ENCODE data around the gene C1orf105. TPM values are rescaled to one million over a fixed set of nuclear protein-coding genes. Genes with fewer than 3 reads are reported as not detected.
A peak's percentile ranks its signal among the peaks of the same experiment; 100 is the strongest.
"Not testable (repeated sequence)": the region's sequence is repeated elsewhere in the genome, so short reads cannot be mapped to it uniquely, and the experiment has no call there.

C1orf105 gene
- total RNA-seq, 2 experiments from 2014 or later: not detected

DNA sequence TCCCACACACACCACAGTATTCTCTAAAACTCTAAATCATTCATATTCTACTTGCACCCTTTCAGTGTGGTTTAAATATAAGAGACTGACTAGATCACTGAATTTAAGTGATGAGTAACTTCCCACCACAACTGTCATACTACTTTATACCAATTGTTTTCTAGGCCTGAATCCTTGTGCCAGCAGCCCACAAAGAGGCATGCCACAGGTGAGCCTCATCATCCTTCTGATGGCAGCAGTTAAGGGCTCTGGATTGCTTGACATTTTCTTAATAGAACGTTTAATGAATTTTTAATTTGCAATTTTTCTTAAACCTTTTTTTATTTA is 9.6 kb downstream of the C1orf105 start:
- peaks cover 5% of the 10 kb centered on the region for H3K36me3 Mint-ChIP-seq
- H3K27me3 Mint-ChIP-seq: no peaks in the 10 kb centered on the region
- intact Hi-C loops (cut with micrococcal nuclease): no loop called here
- H3K27ac Mint-ChIP-seq: no peak overlapping the region
- ChIA-PET POLR2A (no interaction called here), CTCF (interaction anchor here (0.6 to 3.0 kb wide), 18 partner anchors 10 to 427 kb away, joined by 3 to 40 read pairs (median 3); partner anchors contain the start of gene PIGC)
- no peak for DNase-seq
- H3K9me3 Mint-ChIP-seq: peaks cover 5% of the 10 kb centered on the region
- peaks cover 33% of the 10 kb centered on the region for H3K4me1 Mint-ChIP-seq (ENCODE audit: low read depth)
- H3K4me3 Mint-ChIP-seq: no peak overlapping the region

DNA sequence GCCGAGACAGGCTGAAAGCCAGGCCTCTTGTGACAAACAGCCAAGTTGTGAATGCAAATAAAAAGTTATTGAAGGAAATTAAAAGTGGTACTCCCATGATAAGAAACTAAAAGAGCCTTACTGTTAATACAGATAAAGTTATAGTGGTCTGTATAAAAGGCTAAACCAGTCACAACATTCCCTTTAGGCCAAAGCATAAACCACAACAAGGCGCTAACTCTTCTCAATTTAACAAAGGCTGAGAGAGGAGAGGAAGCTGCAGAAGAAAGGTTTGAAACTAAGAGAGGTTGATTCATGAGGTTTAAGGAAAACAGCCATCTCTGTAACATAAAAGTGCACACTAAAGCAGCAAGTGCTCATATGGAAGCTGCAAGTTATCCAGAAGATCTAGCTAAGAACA is 10.7 kb downstream of the C1orf105 start:
- H3K4me1 Mint-ChIP-seq (ENCODE audit: low read depth): peaks cover 33% of the 10 kb centered on the region
- no peak for DNase-seq
- intact Hi-C loops (cut with micrococcal nuclease): no loop called here
- peaks cover 14% of the 10 kb centered on the region for H3K9me3 Mint-ChIP-seq
- peaks cover 10% of the 10 kb centered on the region for H3K36me3 Mint-ChIP-seq
- H3K27ac Mint-ChIP-seq: peak overlapping the region; percentile 55
- no peaks in the 10 kb centered on the region for H3K27me3 Mint-ChIP-seq
- no peak overlapping the region for H3K4me3 Mint-ChIP-seq
- ChIA-PET CTCF (interaction anchor here (0.8 to 2.1 kb wide), 3 partner anchors 10 to 429 kb away, joined by 3 to 13 read pairs (median 3); partner anchors contain the start of gene PIGC), POLR2A (interaction anchor here (1.2 kb wide), 1 partner anchor 157 kb away, joined by 3 read pairs; no protein-coding TSS in a partner anchor)

DNA sequence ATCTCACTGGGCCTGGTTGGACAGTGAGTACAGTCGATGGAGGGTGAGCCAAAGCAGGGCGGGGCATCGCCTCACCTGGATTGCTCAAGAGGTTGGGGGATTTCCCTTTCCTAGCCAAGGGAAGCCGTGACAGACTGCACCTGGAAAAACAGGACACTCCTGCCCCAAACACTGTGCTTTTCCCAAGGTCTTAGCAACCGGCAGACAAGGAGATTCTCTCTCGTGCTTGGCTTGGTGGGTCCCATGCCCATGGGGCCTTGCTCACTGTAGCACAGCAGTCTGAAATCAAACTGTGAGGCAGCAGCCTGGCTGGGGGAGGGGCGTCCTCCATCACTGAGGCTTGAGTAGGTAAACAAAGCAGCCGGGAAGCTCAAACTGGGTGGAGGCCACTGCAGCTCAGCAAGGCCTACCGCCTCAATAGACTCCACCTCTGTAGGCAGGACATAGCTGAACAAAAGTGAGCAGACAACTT is 11.3 kb downstream of the C1orf105 start:
- Mint-ChIP-seq H3K4me1 (ENCODE audit: low read depth) (peaks cover 33% of the 10 kb centered on the region), H3K27me3 (no peaks in the 10 kb centered on the region), H3K36me3 (peaks cover 10% of the 10 kb centered on the region), H3K27ac (no peak overlapping the region), H3K4me3 (no peak overlapping the region), H3K9me3 (peaks cover 15% of the 10 kb centered on the region)
- POLR2A ChIA-PET: interaction anchor here (1.2 kb wide), 1 partner anchor 158 kb away, joined by 3 read pairs; no protein-coding TSS in a partner anchor
- DNase-seq: peak; percentile 34
- CTCF ChIA-PET: interaction anchor here (0.9 to 2.1 kb wide), 3 partner anchors 9 to 12 kb away, joined by 3 to 13 read pairs (median 4); partner anchors contain the start of gene PIGC
- intact Hi-C loops (cut with micrococcal nuclease): no loop called here

DNA sequence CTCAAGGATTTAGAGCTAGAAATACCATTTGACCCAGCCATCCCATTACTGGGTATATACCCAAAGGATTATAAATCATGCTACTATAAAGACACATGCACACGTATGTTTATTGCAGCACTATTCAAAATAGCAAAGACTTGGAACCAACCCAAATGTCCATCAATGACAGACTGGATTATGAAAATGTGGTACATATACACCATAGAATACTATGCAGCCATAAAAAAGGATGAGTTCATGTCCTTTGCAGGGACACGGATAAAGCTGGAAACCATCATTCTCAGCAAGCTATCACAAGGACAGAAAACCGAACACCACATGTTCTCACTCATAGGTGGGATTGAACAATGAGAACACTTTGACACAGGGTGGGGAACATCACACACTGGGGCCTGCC is 16.7 kb downstream of the C1orf105 start:
- peaks cover 18% of the 10 kb centered on the region for H3K9me3 Mint-ChIP-seq
- H3K27me3 Mint-ChIP-seq; DNase-seq; intact Hi-C loops (cut with micrococcal nuclease); POLR2A ChIA-PET; H3K27ac Mint-ChIP-seq; H3K4me3 Mint-ChIP-seq: not testable (repeated sequence)
- H3K4me1 Mint-ChIP-seq (ENCODE audit: low read depth): peaks cover 30% of the 10 kb centered on the region
- CTCF ChIA-PET: interaction anchor here (1.7 kb wide), 1 partner anchor 435 kb away, joined by 4 read pairs; no protein-coding TSS in a partner anchor
- peaks cover 19% of the 10 kb centered on the region for H3K36me3 Mint-ChIP-seq

DNA sequence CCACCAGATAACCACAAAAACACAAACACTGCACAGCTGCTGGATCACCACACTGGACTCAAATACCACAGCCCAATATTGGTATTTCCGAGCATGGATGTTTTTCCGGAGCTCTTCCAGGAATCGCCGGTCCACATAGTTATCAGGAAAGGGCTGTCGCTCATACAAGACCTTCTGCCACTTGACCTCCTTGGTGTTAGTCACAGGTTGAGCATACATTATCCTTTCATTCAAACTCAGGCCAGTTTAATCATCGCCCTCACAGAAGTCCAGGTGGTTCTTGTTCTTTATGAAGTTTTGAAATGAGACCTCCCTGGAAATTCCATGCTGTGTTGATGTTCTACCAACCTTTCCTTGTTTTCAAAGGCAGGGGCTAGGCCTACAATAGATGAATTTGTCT is 21.9 kb downstream of the C1orf105 start:
- Mint-ChIP-seq H3K36me3 (peaks cover 11% of the 10 kb centered on the region), H3K4me3 (no peak overlapping the region), H3K4me1 (ENCODE audit: low read depth) (peaks cover 36% of the 10 kb centered on the region), H3K27ac (no peak overlapping the region), H3K27me3 (no peaks in the 10 kb centered on the region), H3K9me3 (no peaks in the 10 kb centered on the region)
- intact Hi-C loops (cut with micrococcal nuclease): loop anchor here (10.0 kb wide), 1 partner anchor 658 kb away; the partner anchor contains the start of gene METTL13
- ChIA-PET POLR2A (no interaction called here), CTCF (interaction anchor here (1.0 to 2.5 kb wide), 7 partner anchors 11 to 440 kb away, joined by 4 to 13 read pairs (median 5); no protein-coding TSS in a partner anchor)
- no peak for DNase-seq

DNA sequence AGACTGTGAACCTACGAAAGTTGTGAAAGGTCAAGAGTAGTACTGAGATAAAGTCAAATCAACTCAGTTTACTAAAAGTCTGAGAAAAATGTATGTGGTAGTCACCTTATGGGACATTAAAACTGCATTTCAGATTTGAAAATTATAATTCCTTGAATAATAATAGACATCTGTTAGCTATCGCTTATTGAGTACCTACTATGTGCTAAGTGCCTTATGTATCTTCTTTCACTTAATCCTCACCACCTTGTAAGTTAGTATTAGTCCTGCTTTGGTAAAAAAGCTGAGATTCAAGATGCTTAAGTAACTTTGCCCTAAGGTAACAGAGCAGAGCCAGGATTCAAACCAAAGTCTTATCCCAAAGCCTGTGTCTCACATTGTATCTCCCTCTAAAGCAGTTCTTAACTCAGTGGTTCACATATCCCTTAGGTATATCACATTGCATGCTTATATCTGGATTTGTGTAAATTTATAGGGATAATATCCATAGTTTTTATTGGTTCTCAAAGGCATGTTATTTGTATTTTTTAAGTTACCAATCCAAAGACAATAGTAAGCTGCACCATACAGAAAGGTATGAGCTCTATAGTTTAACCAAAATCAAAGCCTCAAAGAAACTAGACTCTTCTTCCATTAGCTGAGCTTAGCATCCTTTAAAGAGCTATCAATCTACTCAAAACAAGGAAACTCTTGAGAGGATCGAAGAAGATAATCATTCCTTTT is 22.5 kb downstream of the C1orf105 start:
- H3K9me3 Mint-ChIP-seq: no peaks in the 10 kb centered on the region
- ChIA-PET CTCF (interaction anchor here (0.7 to 2.5 kb wide), 20 partner anchors 11 to 440 kb away, joined by 3 to 18 read pairs (median 5); no protein-coding TSS in a partner anchor), POLR2A (no interaction called here)
- H3K4me1 Mint-ChIP-seq (ENCODE audit: low read depth): peaks cover 36% of the 10 kb centered on the region
- H3K36me3 Mint-ChIP-seq: peaks cover 11% of the 10 kb centered on the region
- no peak for DNase-seq
- peak overlapping the region; percentile 87 for H3K4me3 Mint-ChIP-seq
- no peaks in the 10 kb centered on the region for H3K27me3 Mint-ChIP-seq
- peak overlapping the region; percentile 83 for H3K27ac Mint-ChIP-seq
- intact Hi-C loops (cut with micrococcal nuclease): loop anchor here (10.0 kb wide), 1 partner anchor 658 kb away; the partner anchor contains the start of gene METTL13

DNA sequence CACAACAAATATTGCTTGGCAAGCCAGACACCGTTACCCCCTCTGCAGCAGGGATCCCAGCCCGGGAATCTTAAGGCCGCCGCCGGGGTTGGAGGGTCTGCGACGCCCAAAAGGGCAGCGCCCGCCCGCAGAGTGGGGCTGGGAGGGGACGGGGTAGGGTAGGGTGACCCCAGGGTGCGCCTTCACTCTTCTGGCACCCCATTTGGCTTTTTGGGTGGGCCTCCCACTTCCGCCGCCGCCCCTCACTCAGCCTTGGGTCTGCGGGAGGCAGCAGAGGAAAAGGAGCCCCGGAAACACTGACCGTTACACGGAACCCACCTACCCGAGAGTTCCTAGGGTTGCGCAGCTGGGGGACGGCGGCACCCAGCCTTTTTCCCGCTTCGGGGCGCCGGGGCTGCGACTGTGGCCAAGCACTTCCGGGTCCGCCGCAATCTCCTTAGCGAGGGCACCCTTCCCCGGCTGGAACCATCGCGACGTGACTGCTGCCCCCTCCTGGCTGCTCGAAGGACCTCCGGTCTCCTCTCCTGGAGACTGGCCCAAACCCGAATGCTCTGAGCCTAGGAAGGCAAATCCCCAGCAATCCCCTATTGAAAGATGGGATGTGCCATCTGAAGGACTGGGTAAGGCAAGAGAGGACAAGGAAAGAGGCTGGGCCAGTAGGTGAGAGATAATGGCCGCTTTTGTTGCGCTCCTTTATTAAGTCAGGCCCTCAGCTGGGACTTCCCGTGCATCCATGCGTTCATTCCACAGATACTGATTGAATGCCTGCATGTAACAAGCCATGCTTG is 23.4 kb downstream of the C1orf105 start, which contains the start of gene PIGC:
PIGC (minus strand) TSS at position 404 of the 788 bp plus-strand sequence. CDS start 1,447 bp downstream, outside the sequence.
- CTCF ChIA-PET: interaction anchor here (0.6 to 2.5 kb wide), 25 partner anchors 10 to 1730 kb away, joined by 3 to 18 read pairs (median 4); no protein-coding TSS in a partner anchor
- peaks cover 11% of the 10 kb centered on the region for H3K36me3 Mint-ChIP-seq
- intact Hi-C loops (cut with micrococcal nuclease): loop anchor here (1.0 to 10.0 kb wide), 4 partner anchors 15 to 659 kb away; partner anchors contain the start of gene METTL13
- no peaks in the 10 kb centered on the region for H3K27me3 Mint-ChIP-seq
- H3K27ac Mint-ChIP-seq: peak within 1 kb of the TSS; percentile 83
- POLR2A ChIA-PET: no interaction called here
- no peaks in the 10 kb centered on the region for H3K9me3 Mint-ChIP-seq
- H3K4me1 Mint-ChIP-seq (ENCODE audit: low read depth): peaks cover 38% of the 10 kb centered on the region
- peak within 1 kb of the TSS; percentile 87 for H3K4me3 Mint-ChIP-seq
- DNase-seq: peak; percentile 95

DNA sequence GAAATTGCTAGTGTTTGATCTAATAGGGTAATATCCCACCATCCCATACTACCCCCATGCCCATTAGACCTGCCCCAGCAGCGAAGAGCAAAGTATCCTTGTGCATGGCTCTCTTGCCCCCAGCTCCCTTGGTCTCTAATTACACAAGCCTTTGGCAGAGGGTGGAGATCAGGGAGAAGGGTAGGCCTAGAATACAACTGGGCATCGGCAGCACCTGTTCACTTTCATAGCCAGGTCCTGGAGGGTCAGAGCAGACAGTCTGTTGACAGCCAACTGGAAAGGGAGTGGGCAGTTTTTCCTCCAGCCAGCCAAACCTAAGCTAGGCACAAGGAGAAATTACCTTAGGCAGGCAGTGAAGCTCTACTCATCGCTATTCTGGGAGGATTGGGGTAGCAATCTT is 26.1 kb downstream of the C1orf105 start:
- Mint-ChIP-seq H3K4me3 (no peak overlapping the region), H3K27me3 (no peaks in the 10 kb centered on the region), H3K27ac (no peak overlapping the region), H3K36me3 (peaks cover 11% of the 10 kb centered on the region), H3K9me3 (no peaks in the 10 kb centered on the region), H3K4me1 (ENCODE audit: low read depth) (peaks cover 49% of the 10 kb centered on the region)
- DNase-seq: no peak
- ChIA-PET CTCF (interaction anchor here (1.0 to 1.2 kb wide), 2 partner anchors 17 to 273 kb away, joined by 3 to 4 read pairs; no protein-coding TSS in a partner anchor), POLR2A (no interaction called here)
- intact Hi-C loops (cut with micrococcal nuclease): loop anchor here (10.0 kb wide), 1 partner anchor 662 kb away; the partner anchor contains the start of gene METTL13

DNA sequence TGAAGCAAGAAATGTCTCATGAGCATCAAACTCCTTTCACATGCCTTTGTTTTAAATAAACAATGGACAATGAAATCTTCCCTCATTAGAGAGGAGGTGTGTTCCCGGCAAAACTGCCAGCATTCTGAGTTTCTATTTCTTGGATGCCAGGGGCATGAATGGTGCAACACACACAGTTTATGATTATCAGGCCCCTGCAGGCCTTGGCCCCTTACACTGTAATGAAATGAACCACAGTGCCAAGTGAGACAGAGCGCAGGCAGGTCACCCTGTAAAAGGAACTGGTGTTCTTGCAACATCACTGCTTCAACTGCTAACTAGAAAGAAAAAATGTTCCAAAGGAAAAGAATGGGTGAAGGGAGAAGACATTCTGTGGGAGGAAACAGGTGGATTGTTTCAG is 27.2 kb downstream of the C1orf105 start:
- DNase-seq: no peak
- Mint-ChIP-seq H3K9me3 (no peaks in the 10 kb centered on the region), H3K36me3 (no peaks in the 10 kb centered on the region), H3K27me3 (no peaks in the 10 kb centered on the region), H3K4me3 (no peak overlapping the region), H3K4me1 (ENCODE audit: low read depth) (peaks cover 41% of the 10 kb centered on the region), H3K27ac (no peak overlapping the region)
- intact Hi-C loops (cut with micrococcal nuclease): loop anchor here (10.0 kb wide), 1 partner anchor 663 kb away; the partner anchor contains the start of gene METTL13
- ChIA-PET POLR2A (no interaction called here), CTCF (no interaction called here)

DNA sequence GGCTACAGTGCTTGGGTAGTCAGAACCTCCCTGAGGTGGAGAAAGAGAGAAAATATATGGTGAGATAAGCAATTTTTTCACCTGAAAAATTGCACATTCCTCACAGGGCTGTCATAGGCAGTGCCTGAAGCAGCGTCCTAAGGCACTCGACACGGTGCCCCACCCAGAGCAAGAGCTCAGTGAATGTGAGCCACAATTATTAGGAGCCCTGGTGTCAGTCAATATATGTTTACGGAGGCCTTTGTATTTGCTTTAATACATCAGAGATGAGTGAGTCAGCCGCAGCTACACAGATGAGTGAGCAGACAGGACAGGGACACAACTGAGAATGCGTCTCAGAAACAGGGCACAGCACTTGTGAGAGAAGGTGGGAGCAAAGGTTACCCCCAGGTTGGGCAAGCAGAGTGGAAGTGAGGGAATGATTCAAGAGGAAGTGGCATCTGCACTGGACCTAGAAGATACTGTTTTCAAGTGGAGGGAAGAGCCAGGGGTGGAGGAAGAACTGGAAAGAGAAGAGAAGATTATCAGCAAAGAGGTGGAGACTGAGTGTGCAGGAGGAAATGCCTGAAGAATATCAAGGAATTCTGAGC is 28.6 kb downstream of the C1orf105 start:
- Mint-ChIP-seq H3K4me3 (no peak overlapping the region), H3K27me3 (no peaks in the 10 kb centered on the region), H3K4me1 (ENCODE audit: low read depth) (peaks cover 36% of the 10 kb centered on the region), H3K27ac (peak overlapping the region; percentile 49), H3K9me3 (no peaks in the 10 kb centered on the region), H3K36me3 (no peaks in the 10 kb centered on the region)
- ChIA-PET CTCF (interaction anchor here (0.6 to 4.4 kb wide), 4 partner anchors 271 to 293 kb away, joined by 3 to 36 read pairs (median 12); no protein-coding TSS in a partner anchor), POLR2A (no interaction called here)
- peak; percentile 48 for DNase-seq
- intact Hi-C loops (cut with micrococcal nuclease): loop anchor here (10.0 kb wide), 1 partner anchor 664 kb away; the partner anchor contains the start of gene METTL13
